COLO829 (cell line): Measurements from ENCODE around the gene DHRS3.

Experiments used
- DNase-seq: peaks from one replicate; pipeline ENCODE4 v3.0.0; 2012; ENCODE audit warnings: low spot score

DHRS3 gene

DNA sequence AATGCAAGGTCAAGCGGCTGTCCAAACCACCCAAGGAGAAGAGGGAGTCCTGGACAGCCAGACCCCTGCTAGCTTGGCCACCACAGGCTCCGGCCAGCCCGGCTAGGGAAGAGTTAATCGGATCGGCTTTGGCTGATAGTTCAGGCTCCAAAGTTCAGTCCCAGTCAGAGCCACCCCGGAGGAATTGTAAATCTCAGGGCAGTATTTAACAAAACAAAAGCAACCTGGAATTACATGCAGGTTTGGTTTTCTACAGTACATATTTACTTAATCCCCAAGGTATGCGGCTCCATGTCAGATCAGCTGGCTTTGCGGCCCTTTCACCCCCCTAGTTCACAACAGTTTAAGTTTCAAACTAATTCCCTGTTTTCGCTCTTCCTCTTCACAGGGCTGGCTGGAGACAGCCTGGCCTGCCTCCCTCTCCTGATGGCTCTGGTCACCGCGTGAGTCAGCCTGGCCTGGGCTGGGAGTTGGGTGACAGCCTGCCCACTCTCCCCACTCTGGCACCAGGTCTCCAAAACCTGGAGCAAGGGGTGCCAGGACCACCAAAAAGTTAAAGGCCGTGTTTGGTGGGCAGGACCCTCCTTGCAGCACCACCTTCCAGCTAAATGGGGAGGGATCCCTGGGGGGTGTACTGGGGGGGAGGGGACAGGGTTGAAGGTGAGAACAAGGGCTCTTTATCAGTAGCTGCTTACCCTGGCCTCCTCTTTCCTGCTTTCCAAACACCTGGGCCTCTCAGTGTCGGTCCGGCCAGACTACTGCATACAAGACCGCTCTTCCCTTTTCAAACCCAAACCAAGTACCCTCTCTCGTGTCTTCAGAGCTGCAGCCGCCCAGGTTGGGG lies 1.9 kb downstream of the DHRS3 start:
- DNase-seq, result no peak

DNA sequence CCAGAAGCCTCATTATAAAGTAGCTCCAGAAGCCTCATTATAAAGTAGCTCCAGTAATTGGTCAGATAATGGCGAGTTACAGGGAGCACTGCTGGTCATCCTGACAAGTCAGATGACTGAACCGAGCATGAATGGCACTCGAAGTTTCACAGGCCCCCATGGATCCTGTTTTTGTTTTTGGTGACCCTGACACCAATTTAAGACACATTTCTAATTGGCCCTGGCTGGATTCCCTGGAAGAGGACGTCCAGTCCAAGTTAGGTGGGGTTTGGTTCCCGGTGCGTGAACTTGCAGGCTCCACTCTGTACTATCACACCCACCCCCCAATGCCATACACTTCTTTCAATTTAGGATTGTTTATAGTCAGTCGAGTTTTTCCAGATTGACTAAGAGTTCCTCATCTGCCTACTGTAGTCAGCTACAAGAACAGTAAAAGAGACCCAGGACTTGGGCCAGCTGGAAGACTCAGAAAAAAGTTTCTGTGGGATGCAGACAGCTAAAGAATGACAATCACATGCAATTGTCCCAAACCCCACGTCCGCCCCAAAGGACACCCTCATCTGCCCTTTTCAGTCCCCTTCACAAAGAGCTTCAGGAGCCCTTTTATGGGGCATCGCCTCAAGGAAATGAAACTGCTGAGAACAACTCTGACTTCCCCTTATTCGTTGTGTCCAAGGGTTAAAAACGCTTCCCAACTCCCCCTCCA lies 2.7 kb downstream of the DHRS3 start:
- no peak for DNase-seq

DNA sequence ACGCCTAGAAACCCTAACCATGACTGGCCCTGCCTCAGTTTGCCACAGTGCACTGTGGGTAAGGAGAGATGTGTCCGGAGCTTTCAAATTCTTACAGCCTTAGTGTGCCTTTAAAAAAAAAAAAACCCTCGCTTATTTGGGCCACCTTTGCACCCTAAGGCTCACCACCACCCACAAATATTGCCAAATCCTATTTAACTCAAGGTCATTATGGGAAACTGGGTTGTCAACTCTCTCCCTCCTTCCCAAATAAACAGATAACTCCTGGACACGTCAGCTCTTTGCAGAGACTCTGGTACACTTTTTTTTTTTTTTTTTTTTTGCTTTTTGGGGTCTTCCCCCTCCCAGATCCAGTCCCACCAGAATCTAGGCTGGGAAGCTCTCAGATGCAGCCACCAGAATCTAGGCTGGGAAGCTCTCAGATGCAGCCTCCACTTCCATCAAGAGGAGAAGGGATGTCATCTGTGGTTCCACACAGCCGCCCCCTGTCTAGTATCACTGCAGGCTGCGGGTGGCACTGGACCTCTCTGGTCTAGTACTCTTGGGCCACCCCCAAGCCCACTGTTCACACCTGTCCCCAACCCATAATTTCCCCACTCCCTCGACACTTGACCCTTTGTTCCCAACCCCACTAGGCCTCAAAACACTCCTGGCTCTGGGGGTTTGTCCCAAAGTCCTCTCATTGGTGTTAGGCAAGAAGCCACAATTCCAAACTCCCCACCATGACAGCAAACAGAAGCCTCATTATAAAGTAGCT lies 3.4 kb downstream of the DHRS3 start:
- DNase-seq, result no peak

DNA sequence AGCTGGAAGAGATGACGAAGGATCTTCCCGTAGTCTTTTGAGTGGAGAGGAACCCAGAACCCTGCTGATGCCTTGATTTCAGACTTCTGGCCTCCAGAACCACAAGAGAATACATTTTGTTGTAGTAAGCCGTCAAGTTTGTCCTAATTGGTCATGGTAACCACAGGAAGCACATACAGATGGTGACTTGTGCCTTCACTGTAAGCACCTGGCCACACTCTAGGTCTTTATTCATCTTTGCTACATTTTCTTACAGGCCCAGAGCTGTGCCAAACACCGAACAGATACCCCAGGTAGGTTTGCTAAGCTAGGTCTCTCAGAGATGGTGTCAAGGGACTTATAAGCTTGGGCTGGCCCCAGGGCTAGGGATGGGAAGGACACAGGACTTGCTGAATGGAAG lies 4.8 kb downstream of the DHRS3 start:
- no peak for DNase-seq

DNA sequence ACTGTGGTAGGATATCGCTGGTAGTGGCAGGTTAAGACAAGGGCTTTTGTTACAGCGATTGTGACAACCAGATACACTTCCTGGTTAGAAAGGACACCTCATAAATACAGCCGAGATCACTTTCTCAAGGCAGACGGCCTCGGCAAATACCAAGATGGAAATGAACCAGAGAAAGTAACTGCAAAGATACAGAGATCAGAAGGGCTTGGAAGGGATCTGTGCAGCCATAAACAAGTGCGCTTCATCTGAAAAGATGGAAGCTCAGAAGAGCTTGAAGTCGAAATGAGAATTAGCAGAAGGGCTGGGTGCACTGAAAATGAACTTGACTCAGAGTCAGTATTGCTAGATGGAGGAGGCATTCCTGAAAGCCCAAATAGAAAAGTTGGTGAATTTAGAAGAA lies 7.1 kb downstream of the DHRS3 start:
- no peak for DNase-seq

DNA sequence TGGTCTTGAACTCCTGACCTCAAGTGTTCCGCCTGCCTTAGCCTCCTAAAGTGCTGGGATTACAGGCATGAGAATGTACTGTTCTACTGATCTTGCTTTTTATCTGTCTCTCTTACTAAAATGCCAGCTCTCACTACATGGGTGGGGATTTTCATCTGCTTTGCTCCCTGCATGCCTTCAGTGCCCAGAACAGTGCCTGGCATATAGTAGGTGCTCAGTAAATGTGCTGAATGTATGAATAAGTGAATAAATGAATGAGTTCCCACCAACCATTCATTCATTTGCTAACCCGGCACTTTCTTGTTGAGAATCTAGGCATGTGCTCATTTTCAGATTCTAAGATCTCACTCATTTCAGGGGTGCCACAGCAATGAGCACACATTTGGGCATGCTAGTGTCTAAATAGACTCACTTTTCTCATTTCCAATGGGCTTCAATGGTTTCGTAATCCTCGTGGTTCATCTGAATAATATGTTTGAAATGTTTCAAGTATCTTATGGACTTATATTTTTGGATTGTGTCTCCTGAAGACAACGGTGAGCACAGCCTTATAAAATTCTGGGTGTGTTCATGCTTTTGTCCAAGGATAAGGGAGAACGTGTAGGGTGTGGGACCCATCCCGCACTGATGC lies 7.6 kb downstream of the DHRS3 start:
- no peak for DNase-seq

DNA sequence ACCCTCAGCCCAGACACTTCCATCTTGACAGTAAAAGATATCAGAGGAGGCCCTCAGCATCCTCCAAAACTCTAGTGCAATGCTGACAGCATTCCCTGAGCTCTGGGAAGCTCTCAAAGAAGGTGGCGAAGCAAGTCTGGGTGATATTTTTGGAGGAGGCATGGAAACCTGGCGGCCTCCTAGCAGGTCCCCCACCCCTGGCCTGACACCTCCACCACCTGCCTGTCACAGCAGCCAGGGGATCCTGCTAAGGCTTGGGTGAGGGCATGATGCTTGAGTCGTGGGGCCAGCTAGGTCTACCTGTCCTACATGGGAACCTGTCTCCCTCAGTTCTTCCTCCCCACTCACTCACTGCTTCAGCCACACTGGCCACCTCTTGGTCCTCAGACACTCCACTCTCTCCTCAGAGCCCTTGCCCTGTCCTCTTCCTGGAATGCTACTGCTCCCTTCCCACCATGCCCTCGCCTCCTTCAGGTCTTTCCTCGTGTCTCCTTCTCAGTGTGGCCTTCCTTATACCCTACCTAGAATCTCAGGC lies 8.5 kb downstream of the DHRS3 start:
- no peak for DNase-seq

DNA sequence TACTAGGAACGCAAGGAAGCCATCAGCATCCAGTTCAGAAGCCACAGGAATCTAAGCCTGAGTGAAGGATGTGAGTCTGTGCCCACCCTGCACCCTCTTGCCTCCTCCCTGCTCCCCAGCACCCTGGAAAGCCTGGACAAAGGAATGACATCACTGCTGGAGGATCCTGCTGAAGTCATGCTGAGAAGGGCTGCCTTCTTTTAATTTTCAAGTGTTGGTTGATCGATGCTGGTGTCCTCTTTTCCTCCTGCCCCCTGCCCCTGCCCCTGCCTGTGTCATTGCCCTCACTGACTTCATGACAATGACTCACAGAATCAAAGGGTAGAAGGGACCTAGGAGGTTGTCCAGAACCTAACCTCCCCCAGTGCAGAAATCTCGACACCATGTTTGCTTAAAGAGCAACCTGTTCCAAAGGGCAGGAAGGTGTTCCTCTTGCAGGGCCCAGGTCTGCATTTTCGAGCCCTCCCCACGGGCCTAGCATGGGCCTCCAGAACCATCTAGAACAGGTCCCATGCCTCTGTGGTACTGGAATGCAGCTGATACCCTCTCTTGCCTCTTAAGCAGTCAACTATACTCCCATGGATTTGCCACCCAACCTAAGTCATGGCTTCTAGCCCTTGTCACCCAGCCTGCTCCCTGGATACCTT lies 9.6 kb downstream of the DHRS3 start:
- DNase-seq, result no peak

DNA sequence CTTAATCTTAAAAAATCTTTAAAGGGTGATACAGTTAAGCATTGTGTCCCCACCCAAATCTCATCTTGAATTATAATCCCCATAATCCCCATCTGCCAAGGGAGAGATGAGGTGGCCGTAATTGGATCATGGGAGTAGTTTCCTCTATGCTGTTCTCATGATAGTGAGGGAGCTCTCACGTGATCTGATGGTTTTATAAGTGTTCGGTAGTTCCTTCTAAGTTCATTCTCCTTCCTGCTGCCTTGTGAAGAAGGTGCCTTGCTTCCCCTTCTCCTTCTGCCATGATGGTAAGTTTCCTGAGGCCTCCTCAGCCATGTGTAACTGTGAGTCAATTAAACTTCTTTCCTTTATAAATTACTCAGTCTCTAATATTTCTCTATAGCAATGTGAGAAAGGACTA lies 10.7 kb downstream of the DHRS3 start:
- DNase-seq, result no peak

DNA sequence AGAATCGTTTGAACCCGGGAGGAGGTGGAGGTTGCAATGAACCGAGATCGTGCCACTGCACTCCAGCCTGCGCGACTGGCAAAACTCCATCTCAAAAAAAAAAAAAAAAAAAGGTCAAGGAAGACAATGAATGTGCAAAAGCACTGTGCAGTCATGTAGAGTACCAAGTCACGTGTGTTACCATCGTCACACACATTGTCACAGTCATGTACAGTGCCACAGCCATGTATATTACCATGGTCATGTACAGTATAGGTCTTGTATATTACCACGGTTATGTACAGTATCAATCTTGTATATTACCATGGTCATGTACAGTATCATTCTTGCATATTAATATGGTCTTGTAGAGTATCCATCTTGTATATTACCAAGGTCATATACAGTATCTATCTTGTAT lies 13.0 kb downstream of the DHRS3 start:
- no peak for DNase-seq

DNA sequence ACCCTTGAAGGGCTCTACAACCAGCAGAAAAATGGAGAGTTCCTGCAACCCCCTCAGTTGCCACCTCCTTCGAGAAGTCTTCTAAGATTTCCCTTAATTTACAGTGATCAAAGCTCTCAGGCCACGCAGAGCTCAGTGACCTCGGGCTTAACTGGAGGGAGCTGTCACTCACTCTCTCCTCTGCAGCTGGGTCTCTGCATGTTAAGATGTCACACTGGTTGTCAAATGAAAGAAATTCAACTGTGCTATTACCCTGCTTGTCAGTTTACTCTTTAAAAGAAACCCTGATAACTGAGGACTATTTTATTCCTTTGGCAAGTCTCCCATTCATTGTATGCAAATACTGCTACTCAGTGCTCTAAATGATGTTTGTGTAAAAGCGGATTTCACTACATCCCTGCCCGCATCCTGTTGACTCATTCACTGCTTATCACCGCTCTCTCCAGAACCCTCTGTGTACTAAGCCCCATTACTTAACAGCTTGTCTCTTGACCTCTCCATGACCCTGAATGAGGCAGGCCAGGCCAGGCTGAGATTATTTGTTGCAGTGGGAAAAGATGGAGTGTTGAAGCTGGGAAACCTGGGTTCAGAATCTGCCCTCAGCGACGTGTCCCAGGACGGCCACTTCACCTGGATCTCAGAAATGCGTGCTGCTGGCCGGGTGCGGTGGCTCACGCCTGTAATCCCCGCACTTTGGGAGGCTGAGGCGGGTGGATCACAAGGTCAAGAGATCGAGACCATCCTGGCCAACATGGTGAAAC lies 13.7 kb downstream of the DHRS3 start:
- peak; percentile 88 for DNase-seq

DNA sequence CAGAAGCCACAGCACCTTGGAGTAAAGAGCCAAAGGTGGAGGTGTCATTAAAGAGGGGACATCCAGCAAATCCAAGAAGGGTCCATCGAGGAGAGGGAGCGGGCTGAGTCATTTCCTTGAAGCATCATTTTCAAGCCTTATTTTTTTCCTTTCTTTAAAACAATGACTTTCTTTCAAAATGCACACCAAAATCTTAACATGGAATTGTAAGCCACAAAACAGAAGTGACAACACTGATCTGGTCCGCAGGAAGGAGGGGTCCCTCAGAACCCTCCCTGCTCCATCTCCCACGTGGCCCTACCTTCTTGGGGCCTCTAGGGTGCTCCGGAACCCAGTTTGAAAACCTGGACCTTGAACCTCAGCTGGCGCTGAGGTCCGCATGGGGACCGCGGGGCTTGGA lies 14.8 kb downstream of the DHRS3 start:
- DNase-seq, result no peak

DNA sequence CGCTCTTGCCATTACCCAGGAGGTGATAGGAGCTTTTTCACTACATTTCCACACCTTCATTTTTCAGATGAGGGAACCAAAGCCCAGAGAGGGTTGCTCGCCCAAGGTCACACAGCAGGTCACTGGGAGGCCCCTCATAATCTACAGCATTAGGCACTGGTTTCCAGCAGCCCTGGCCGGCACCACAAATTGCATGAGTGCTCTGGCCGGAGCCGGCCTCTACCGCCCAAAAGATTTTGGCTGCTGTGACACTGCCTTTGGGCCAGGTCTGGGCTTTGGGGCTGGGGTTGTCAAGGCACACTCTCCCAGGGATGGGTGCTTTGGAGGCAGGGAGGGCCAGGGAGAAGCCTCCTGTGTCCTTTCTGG lies 15.4 kb downstream of the DHRS3 start:
- DNase-seq, result no peak

DNA sequence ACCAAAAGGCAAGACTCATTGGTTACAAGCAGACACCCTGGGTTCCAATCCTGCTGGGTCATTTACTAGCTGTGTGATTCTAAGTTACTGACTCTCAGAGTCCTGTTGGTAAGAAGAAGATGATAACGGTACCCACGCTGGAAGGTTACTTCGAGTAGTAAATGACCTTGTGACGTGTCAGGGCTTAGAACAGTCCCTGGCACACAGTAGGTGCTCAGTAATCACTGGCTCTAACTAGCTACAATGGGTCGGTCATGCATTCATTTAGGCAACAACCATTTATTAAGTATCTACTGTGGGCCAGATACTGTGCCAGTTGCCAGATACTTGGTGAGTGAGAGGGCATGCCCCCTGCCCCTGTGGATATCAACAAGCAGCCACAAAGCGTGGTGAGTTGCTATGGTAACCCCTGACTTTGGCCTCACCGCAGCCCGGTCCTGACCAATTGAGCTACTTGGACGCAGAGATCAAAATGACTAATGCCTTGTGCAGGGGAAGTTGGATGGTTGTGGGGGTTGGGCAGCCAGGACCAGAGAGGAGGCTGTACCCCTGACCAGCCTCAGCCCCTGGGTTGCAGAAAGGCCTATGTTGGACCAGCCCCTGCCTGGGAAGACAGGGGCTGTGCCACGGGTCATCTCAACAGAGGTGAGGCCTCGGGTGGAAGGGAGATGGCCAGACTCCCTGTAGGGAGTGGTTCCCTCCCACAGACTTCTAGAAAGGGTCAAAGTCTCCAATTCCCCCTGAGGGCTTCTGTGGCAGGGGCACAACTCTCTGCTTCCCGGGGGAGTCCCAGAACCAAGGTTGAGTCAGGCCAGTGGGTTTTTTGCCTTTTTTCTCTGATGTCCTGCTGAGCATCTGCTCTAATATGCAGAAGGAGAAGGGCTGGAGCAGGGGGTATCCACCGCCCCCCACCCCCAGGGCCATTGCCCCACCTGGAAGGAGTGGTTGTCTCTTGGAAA lies 16.0 kb downstream of the DHRS3 start:
- no peak for DNase-seq

DNA sequence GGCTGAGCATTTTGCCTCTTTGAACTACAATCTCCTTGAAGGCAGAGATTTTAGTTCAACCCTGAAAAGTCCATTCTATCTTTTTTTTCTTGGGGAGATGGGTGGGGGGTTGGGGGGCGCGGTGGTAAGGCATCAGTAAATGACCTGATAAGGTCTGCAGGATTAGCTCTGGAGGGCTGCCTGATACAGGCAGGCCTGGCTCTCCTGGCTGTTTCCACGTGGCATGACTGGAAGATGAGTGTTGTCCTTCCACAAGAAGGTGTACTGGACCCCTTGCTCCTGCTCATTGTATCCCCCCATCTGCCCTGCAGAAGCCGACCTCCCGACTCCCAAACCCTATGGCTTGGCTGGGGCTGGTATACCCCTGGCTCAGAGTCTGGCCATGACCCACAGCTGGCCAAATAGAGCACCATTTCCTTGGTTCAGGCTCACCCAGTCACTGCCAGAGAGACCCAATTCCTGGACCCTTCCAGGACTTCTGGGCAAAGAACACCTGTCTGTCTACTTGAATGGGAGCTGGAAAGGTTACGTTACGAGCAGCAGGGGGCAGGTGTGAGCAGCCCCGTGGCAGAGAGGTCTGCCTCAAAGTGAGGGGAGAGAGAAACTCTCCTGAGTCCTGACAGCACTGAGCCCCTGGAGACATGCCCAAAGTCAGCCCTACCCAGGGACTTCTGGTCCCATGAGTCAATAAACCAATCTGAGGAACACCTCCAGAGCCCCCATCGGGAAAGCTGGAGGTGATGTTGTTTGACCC lies 17.0 kb downstream of the DHRS3 start:
- no peak for DNase-seq

DNA sequence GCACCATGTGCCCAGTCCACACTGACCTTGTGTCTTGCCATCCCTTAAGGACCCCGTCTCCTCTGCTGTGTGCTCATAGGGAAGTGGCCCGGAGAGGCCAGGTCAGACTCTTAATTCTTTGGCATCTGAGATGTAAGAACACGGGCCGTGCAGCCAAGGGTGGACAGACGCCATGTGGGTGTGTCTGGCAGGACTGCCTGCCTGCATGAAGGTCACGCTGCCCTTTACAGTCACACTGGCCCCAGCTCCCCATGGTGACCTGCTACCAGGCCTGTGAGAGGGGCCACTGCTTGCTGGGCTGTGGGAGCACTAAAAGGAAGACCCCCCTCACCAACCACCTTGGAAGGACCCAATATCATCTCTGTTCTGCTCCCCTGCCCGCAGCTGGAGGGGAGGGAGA lies 17.7 kb downstream of the DHRS3 start:
- DNase-seq, result no peak

DNA sequence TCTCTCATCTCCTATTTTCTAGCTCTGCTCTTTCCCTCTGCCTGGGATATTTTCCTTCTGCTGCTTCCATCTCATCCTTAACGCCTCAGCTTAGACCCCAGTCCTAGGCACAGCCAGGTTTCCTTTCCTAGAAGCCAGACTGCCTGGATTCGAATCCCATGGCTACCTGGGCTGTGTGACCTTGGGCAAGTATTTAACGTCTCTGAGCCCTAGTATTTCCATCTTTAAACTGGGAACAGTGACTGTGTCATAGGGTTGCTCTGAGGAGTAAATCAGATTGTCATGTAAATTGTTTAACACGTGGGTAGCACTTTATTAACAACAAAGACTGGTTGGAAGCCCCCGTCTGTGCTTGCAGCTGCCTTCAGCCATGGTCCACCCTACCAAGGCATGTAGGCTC lies 18.4 kb downstream of the DHRS3 start:
- DNase-seq, result no peak

DNA sequence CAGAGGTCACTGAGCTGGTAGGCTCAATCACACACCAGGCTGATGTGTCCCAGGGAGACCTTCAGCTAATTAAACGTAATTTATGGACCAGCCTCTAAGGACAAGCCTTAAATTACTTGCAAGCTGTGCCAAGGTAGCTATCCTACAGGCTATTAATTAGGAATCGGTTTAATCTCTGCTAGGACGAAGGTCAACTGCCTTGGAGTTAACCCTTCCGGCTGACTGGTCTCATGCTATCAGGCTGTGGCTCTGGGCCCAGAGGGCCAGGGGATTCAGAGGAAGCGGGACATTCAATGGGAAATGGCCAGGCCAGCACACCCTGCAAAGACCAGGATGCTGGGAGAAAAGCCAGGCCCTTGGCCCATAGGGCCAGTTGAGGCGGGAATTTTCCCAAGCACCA lies 19.0 kb downstream of the DHRS3 start:
- no peak for DNase-seq

DNA sequence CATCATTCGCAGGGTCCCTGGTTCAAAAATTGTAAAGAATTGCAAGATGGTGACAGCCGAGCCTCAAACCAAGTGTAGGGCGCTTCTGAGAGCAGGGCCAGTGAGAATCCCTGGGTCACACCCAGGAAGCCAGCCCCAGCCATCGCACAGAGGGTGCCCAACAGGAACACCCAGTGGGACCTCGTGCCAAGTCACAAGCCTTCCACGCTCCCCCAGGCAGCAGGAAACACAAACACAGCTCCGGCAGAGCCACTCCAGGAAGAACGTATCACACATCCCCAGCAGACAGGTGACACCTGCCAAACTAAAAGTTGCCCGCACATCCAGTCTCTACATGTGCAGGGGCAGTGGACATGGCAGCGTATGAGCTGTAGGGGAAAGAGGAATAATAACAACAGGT lies 20.2 kb downstream of the DHRS3 start:
- DNase-seq, result no peak
